Measurements from ENCODE around the gene RNF187.

RNF187 gene

GRCh38 chr1:228544021-228544850, 57.1 kb downstream of the RNF187 start:
- peaks cover 4% of the 10 kb centered on the region for H3K27me3 ChIP-seq (ENCODE audit: insufficient read depth, insufficient read length)
- TF ChIP-seq SUZ12 (IDR thresholded peaks at IDR 0.05; ENCODE audit: extremely low read depth, insufficient read depth, insufficient read length) = no peak
- no peak for TF ChIP-seq YY1 (IDR thresholded peaks at IDR 0.05; ENCODE audit: insufficient read depth, insufficient read length)
- no peak for TF ChIP-seq ZNF274 (IDR thresholded peaks at IDR 0.05; ENCODE audit: low read depth, low read length)
- no peak for DNase-seq (ENCODE audit: low read depth, low spot score)
- H3K4me1 ChIP-seq (ENCODE audit: insufficient read depth, insufficient read length) = no peaks in the 10 kb centered on the region
- H3K9me3 ChIP-seq (ENCODE audit: insufficient read depth, low read length) = peaks cover 34% of the 10 kb centered on the region; the same call in 1 of the 2 replicates
- H3K9ac ChIP-seq (ENCODE audit: insufficient read length, low read depth) = no peak overlapping the region
- H3K4me3 ChIP-seq (ENCODE audit: insufficient read length, low read depth) = no peak overlapping the region
- H3K36me3 ChIP-seq (ENCODE audit: insufficient read depth, insufficient read length, low read length) = no peaks in the 10 kb centered on the region

- Histone ChIP-seq H3K9ac (ENCODE audit: insufficient read length, low read depth) (no peak overlapping the region), H3K27me3 (ENCODE audit: insufficient read depth, insufficient read length) (peaks cover 4% of the 10 kb centered on the region), H3K9me3 (ENCODE audit: insufficient read depth, low read length) (peaks cover 39% of the 10 kb centered on the region; the same call in 1 of the 2 replicates), H3K4me3 (ENCODE audit: insufficient read length, low read depth) (no peak overlapping the region), H3K4me1 (ENCODE audit: insufficient read depth, insufficient read length) (no peaks in the 10 kb centered on the region), H3K36me3 (ENCODE audit: insufficient read depth, insufficient read length, low read length) (no peaks in the 10 kb centered on the region)
- TF ChIP-seq YY1 (IDR thresholded peaks at IDR 0.05; ENCODE audit: insufficient read depth, insufficient read length) = no peak
- TF ChIP-seq ZNF274 (IDR thresholded peaks at IDR 0.05; ENCODE audit: low read depth, low read length) = no peak
- TF ChIP-seq SUZ12 (IDR thresholded peaks at IDR 0.05; ENCODE audit: extremely low read depth, insufficient read depth, insufficient read length) = no peak
- DNase-seq (ENCODE audit: low read depth, low spot score) = no peak
These were observed 57.9 kb downstream of the RNF187 start for GRCh38 chr1:228544921-228545591.
